Urothelium cell line (cell line): ENCODE data around the gene HLA-C.
"Not testable (repeated sequence)": the region's sequence is repeated elsewhere in the genome, so short reads cannot be mapped to it uniquely, and the experiment has no call there.

Experiments
- DNase-seq: peaks from one replicate; pipeline ENCODE4 v3.0.0; 2011; ENCODE audit warnings: low spot score, mixed read lengths
- FAIRE-seq: peaks from 2 replicates; lab custom pipeline; 2011; peaks lifted over from hg19 to GRCh38; lab: Jason Lieb, UNC

HLA-C gene

GRCh38 chr6:31271641-31272357, at the start of gene HLA-C:
TSS of gene HLA-C (minus strand) at chr6:31272092. CDS start at chr6:31272071, 21 bp downstream.
- FAIRE-seq (no peak), DNase-seq (peak; percentile 96)

- FAIRE-seq (no peak), DNase-seq (no peak)
Observed at GRCh38 chr6:31321005-31321707, 49.3 kb upstream of the HLA-C start.

GRCh38 chr6:31317036-31317435, 45.1 kb upstream of the HLA-C start:
- DNase-seq = no peak
- no peak for FAIRE-seq

- DNase-seq (no peak), FAIRE-seq (no peak)
Observed at GRCh38 chr6:31309641-31310040, 37.7 kb upstream of the HLA-C start.

GRCh38 chr6:31308845-31309175, 36.9 kb upstream of the HLA-C start:
- FAIRE-seq (no peak), DNase-seq (no peak)

GRCh38 chr6:31308050-31308844, 36.4 kb upstream of the HLA-C start:
- DNase-seq (peak; percentile 58), FAIRE-seq (no peak)

- DNase-seq (no peak), FAIRE-seq (no peak)
Observed at GRCh38 chr6:31307669-31308049, 35.8 kb upstream of the HLA-C start.

GRCh38 chr6:31305703-31306219, 33.9 kb upstream of the HLA-C start:
- no peak for DNase-seq
- no peak for FAIRE-seq

- FAIRE-seq = no peak
- no peak for DNase-seq
Observed at GRCh38 chr6:31304683-31305082, 32.8 kb upstream of the HLA-C start.

- DNase-seq (no peak), FAIRE-seq (no peak)
Observed at GRCh38 chr6:31300797-31301196, 28.9 kb upstream of the HLA-C start.

GRCh38 chr6:31299947-31300346, 28.1 kb upstream of the HLA-C start:
- no peak for FAIRE-seq
- no peak for DNase-seq

GRCh38 chr6:31299511-31299910, 27.6 kb upstream of the HLA-C start:
- no peak for FAIRE-seq
- DNase-seq = no peak

GRCh38 chr6:31294056-31294455, 22.2 kb upstream of the HLA-C start:
- FAIRE-seq (no peak), DNase-seq (no peak)

GRCh38 chr6:31293343-31293742, 21.5 kb upstream of the HLA-C start:
- peak; percentile 40 for DNase-seq
- no peak for FAIRE-seq

- no peak for FAIRE-seq
Observed at GRCh38 chr6:31289788-31290187, 17.9 kb upstream of the HLA-C start.

GRCh38 chr6:31287619-31288018, 15.7 kb upstream of the HLA-C start:
- DNase-seq = no peak
- FAIRE-seq = no peak

More at GRCh38 chr6:31289788-31290187, 17.9 kb upstream of the HLA-C start:
- DNase-seq = no peak

GRCh38 chr6:31285982-31286381, 14.1 kb upstream of the HLA-C start:
- FAIRE-seq = no peak
- DNase-seq = no peak

- DNase-seq = no peak
- no peak for FAIRE-seq
Observed at GRCh38 chr6:31285486-31285885, 13.6 kb upstream of the HLA-C start.

GRCh38 chr6:31279647-31280046, 7.8 kb upstream of the HLA-C start:
- DNase-seq, FAIRE-seq: not testable (repeated sequence)

- DNase-seq (no peak), FAIRE-seq (no peak)
Observed at GRCh38 chr6:31272836-31273626, 1.1 kb upstream of the HLA-C start.

- no peak for FAIRE-seq
Observed at GRCh38 chr6:31272436-31272835, 544 bp upstream of the HLA-C start.

More at GRCh38 chr6:31272436-31272835, 544 bp upstream of the HLA-C start:
- peak; percentile 10 for DNase-seq
